A549 (cell line): ENCODE measurements around the gene TMEM238. TPM values are rescaled to one million over a fixed set of nuclear protein-coding genes. Genes with fewer than 3 reads are reported as not detected.
A peak's percentile ranks its signal among the peaks of the same experiment; 100 is the strongest.

ENCODE experiments used
- CBX8 ChIP-seq: fragments of 200-600 bp; sonication (generic); IDR thresholded peaks from 2 replicates; pipeline ENCODE4 v1.6.1; 2016
- CHD2 ChIP-seq: fragments of 150-350 bp; IDR thresholded peaks from 2 replicates; pipeline ENCODE4 v1.6.1; 2014; ENCODE audit warnings: low read length; ENCODE audit not compliant: partially characterized antibody
- EHF ChIP-seq: fragments of 250-450 bp; sonication (Bioruptor Pico); IDR thresholded peaks from 2 replicates; pipeline ENCODE4 v1.5.0; 2020; ENCODE audit warnings: mild to moderate bottlenecking
- EHMT2 ChIP-seq: fragments of 200-600 bp; sonication (generic); IDR thresholded peaks from 2 replicates; pipeline ENCODE4 v1.6.1; 2016; ENCODE audit warnings: antibody characterized with exemption, low read depth, mild to moderate bottlenecking, moderate library complexity
- FOSL2 ChIP-seq, 2 experiments: fragments of 450-650 bp in 1 of 2; fragments of >200 bp in 1 of 2; sonication (Bioruptor Twin) in 1 of 2; formaldehyde crosslinking; IDR thresholded peaks; 2 replicates each; pipeline versions ENCODE4 v1.5.0 to v1.6.1; 2016 to 2020; ENCODE audit warnings: mild to moderate bottlenecking in 1 of 2, moderate library complexity in 1 of 2
- HDAC2 ChIP-seq: fragments of 200-600 bp; sonication (generic); IDR thresholded peaks from 2 replicates; pipeline ENCODE4 v1.6.1; 2016
- HEYL ChIP-seq: fragments of 250-450 bp; sonication (Bioruptor Pico); IDR thresholded peaks from 2 replicates; pipeline ENCODE4 v1.8.0; 2021; ENCODE audit warnings: mild to moderate bottlenecking, moderate library complexity
- HOXA7 ChIP-seq: fragments of 250-450 bp; sonication (Bioruptor Pico); IDR thresholded peaks from 2 replicates; pipeline ENCODE4 v1.5.0; 2020; ENCODE audit warnings: mild to moderate bottlenecking, moderate library complexity
- HOXB5 ChIP-seq: fragments of 250-450 bp; sonication (Bioruptor Pico); IDR thresholded peaks from 2 replicates; pipeline ENCODE4 v1.5.0; 2020; ENCODE audit warnings: mild to moderate bottlenecking, moderate library complexity
- JUN ChIP-seq, 2 experiments: fragments of >200 bp; sonication (Bioruptor Twin); formaldehyde crosslinking; IDR thresholded peaks; 2 replicates in 1 of 2; 3 replicates in 1 of 2; pipeline ENCODE4 v1.6.1; 2016 to 2017
- JUNB ChIP-seq: fragments of >200 bp; sonication (Bioruptor Twin); formaldehyde crosslinking; IDR thresholded peaks from 2 replicates; pipeline ENCODE4 v1.6.1; 2016
- KDM1A ChIP-seq: fragments of 200-600 bp; sonication (generic); IDR thresholded peaks from 2 replicates; pipeline ENCODE4 v1.6.1; 2016; ENCODE audit warnings: low read depth, mild to moderate bottlenecking
- KDM5A ChIP-seq: fragments of 200-600 bp; sonication (generic); IDR thresholded peaks from 2 replicates; pipeline ENCODE4 v1.6.1; 2016; ENCODE audit warnings: antibody characterized with exemption, mild to moderate bottlenecking
- MAFK ChIP-seq: fragments of 450-650 bp; IDR thresholded peaks from 2 replicates; pipeline ENCODE4 v1.6.1; 2014; ENCODE audit not compliant: partially characterized antibody
- NFE2L2 ChIP-seq: fragments of 150-350 bp; conservative IDR thresholded peaks from 2 replicates; pipeline ENCODE4 v1.6.1; 2014; ENCODE audit warnings: low read length
- NPAS2 ChIP-seq: fragments of 250-450 bp; sonication (Bioruptor Pico); IDR thresholded peaks from 2 replicates; pipeline ENCODE4 v1.8.0; 2022; ENCODE audit warnings: mild to moderate bottlenecking, moderate library complexity, borderline replicate concordance
- NR3C1 ChIP-seq: fragments of >200 bp; sonication (Bioruptor Twin); formaldehyde crosslinking; IDR thresholded peaks from 3 replicates; pipeline ENCODE4 v1.6.1; 2017
- RAD21 ChIP-seq, 2 experiments: fragments of >200 bp in 1 of 2; sonication (Bioruptor Twin) in 1 of 2; formaldehyde crosslinking in 1 of 2; IDR thresholded peaks in 1 of 2; conservative IDR thresholded peaks in 1 of 2; 2 replicates in 1 of 2; 3 replicates in 1 of 2; pipeline ENCODE4 v1.6.1; 2012 to 2018; ENCODE audit warnings: inconsistent platforms in 1 of 2
- RNF2 ChIP-seq: fragments of 200-600 bp; sonication (generic); IDR thresholded peaks from 2 replicates; pipeline ENCODE4 v1.6.1; 2016; ENCODE audit warnings: low read depth, mild to moderate bottlenecking, antibody characterized with exemption, moderate library complexity, borderline replicate concordance
- SREBF2 ChIP-seq: fragments of 450-650 bp; IDR thresholded peaks from 2 replicates; pipeline ENCODE4 v1.6.1; 2014; ENCODE audit warnings: mild to moderate bottlenecking, moderate library complexity
- TFCP2L1 ChIP-seq: fragments of 250-450 bp; sonication (Bioruptor Pico); IDR thresholded peaks from 2 replicates; pipeline ENCODE4 v1.5.0; 2021; ENCODE audit warnings: mild to moderate bottlenecking
- ZC3H11A ChIP-seq: fragments of 450-650 bp; IDR thresholded peaks from 2 replicates; pipeline ENCODE4 v1.6.1; 2014; ENCODE audit warnings: antibody characterized with exemption, mild to moderate bottlenecking
- ZFP36 ChIP-seq: fragments of 450-650 bp; IDR thresholded peaks from 2 replicates; pipeline ENCODE4 v1.6.1; 2014; ENCODE audit warnings: borderline replicate concordance; ENCODE audit not compliant: partially characterized antibody
- ZNF302 ChIP-seq: fragments of 250-450 bp; sonication (Bioruptor Pico); IDR thresholded peaks from 2 replicates; pipeline ENCODE4 v1.9.0; 2021; ENCODE audit warnings: inconsistent platforms, mild to moderate bottlenecking, moderate library complexity
- ZSCAN20 ChIP-seq: fragments of 250-450 bp; sonication (Bioruptor Pico); IDR thresholded peaks from 2 replicates; pipeline ENCODE4 v1.8.0; 2022; ENCODE audit warnings: mild to moderate bottlenecking, moderate library complexity
- polyA plus RNA-seq, 4 experiments: library from polyadenylated mRNA; depleted of rRNA in 3 of 4; stranded (reverse); fragments of >200 nt; fragmentation: RNase III in 1 of 4; extraction: RNeasy Plus Mini Kit Qiagen cat#74134 plus additional on column Dnase treatment in 1 of 4; gene quantifications; 2 replicates in 3 of 4; 3 replicates in 1 of 4; pipeline ENCODE4 v1.2.3, GENCODE V29; 2011 to 2017
- TF ChIP-seq, protein P1 (sequence below): fragments of 200-600 bp; sonication (generic); IDR thresholded peaks from 2 replicates; pipeline ENCODE4 v1.6.1; 2016; ENCODE audit warnings: antibody characterized with exemption, mild to moderate bottlenecking, moderate library complexity
- TF ChIP-seq, protein P2 (sequence below): fragments of 250-450 bp; sonication (Bioruptor Pico); IDR thresholded peaks from 2 replicates; pipeline ENCODE4 v1.5.0; 2021; ENCODE audit warnings: mild to moderate bottlenecking, moderate library complexity, borderline replicate concordance
- TF ChIP-seq, protein P3 (sequence below): fragments of >200 bp; sonication (Bioruptor Twin); formaldehyde crosslinking; IDR thresholded peaks from 3 replicates; pipeline ENCODE4 v1.6.1; 2016
- TF ChIP-seq, protein P4 (sequence below): fragments of 150-350 bp; IDR thresholded peaks from 2 replicates; pipeline ENCODE4 v1.6.1; 2014; ENCODE audit warnings: low read depth, mild to moderate bottlenecking, low read length
- TF ChIP-seq, protein P5 (sequence below): IDR thresholded peaks from 2 replicates; pipeline ENCODE4 v1.6.1; 2012
- TF ChIP-seq, protein P6 (sequence below): fragments of >200 bp; sonication (Bioruptor Twin); formaldehyde crosslinking; IDR thresholded peaks from 2 replicates; pipeline ENCODE4 v1.6.1; 2016

The TMEM238 gene
- polyA plus RNA-seq, 2 of the 4 experiments (the other 2 are of a cell fraction): 0.70 to 2.5 TPM

DNA sequence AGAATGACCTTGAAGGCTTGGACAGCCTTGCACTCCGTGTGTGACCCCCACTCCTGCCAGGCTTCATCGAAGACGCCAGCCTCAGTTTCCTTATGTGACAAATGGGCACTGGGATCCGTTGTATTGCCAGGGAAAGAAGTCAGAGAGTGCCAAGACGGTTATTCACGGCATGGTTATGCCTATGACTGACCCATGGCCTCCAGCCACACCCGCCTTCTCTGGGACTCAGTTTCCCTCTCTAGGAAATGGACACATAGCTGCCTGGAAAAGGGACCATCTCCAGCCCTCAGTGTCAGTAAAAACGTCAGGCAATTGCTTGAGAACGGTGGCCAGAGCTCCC is 24.4 kb upstream of the TMEM238 start (continued):
- TF ChIP-seq EHMT2: peak; percentile 81
- no peak for TF ChIP-seq KDM5A
- TF ChIP-seq HDAC2: 0 out of 2 replicates have a peak, but pooled peaks have one; percentile 61
- TF ChIP-seq HEYL (CRISPR knock-in tag): peak; percentile 87; the same call in 1 of the 2 replicates
- no peak for TF ChIP-seq FOSL2 (IDR thresholded peaks at IDR 0.05)
- TF ChIP-seq FOSL2 (CRISPR knock-in tag; IDR thresholded peaks at IDR 0.05): no peak
- no peak for TF ChIP-seq NR3C1
- TF ChIP-seq, protein P1, sequence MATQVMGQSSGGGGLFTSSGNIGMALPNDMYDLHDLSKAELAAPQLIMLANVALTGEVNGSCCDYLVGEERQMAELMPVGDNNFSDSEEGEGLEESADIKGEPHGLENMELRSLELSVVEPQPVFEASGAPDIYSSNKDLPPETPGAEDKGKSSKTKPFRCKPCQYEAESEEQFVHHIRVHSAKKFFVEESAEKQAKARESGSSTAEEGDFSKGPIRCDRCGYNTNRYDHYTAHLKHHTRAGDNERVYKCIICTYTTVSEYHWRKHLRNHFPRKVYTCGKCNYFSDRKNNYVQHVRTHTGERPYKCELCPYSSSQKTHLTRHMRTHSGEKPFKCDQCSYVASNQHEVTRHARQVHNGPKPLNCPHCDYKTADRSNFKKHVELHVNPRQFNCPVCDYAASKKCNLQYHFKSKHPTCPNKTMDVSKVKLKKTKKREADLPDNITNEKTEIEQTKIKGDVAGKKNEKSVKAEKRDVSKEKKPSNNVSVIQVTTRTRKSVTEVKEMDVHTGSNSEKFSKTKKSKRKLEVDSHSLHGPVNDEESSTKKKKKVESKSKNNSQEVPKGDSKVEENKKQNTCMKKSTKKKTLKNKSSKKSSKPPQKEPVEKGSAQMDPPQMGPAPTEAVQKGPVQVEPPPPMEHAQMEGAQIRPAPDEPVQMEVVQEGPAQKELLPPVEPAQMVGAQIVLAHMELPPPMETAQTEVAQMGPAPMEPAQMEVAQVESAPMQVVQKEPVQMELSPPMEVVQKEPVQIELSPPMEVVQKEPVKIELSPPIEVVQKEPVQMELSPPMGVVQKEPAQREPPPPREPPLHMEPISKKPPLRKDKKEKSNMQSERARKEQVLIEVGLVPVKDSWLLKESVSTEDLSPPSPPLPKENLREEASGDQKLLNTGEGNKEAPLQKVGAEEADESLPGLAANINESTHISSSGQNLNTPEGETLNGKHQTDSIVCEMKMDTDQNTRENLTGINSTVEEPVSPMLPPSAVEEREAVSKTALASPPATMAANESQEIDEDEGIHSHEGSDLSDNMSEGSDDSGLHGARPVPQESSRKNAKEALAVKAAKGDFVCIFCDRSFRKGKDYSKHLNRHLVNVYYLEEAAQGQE: no peak
- no peak for TF ChIP-seq CHD2
- TF ChIP-seq HOXB5 (CRISPR knock-in tag): peak; percentile 92
- TF ChIP-seq, protein P2, sequence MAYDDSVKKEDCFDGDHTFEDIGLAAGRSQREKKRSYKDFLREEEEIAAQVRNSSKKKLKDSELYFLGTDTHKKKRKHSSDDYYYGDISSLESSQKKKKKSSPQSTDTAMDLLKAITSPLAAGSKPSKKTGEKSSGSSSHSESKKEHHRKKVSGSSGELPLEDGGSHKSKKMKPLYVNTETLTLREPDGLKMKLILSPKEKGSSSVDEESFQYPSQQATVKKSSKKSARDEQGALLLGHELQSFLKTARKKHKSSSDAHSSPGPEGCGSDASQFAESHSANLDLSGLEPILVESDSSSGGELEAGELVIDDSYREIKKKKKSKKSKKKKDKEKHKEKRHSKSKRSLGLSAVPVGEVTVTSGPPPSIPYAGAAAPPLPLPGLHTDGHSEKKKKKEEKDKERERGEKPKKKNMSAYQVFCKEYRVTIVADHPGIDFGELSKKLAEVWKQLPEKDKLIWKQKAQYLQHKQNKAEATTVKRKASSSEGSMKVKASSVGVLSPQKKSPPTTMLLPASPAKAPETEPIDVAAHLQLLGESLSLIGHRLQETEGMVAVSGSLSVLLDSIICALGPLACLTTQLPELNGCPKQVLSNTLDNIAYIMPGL (CRISPR knock-in tag): no peak
- TF ChIP-seq, protein P3, sequence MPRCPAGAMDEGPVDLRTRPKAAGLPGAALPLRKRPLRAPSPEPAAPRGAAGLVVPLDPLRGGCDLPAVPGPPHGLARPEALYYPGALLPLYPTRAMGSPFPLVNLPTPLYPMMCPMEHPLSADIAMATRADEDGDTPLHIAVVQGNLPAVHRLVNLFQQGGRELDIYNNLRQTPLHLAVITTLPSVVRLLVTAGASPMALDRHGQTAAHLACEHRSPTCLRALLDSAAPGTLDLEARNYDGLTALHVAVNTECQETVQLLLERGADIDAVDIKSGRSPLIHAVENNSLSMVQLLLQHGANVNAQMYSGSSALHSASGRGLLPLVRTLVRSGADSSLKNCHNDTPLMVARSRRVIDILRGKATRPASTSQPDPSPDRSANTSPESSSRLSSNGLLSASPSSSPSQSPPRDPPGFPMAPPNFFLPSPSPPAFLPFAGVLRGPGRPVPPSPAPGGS: no peak
- no peak for TF ChIP-seq CBX8
- no peak for TF ChIP-seq JUNB
- peak; percentile 38; the same call in 1 of the 2 replicates for TF ChIP-seq NPAS2 (CRISPR knock-in tag)
- TF ChIP-seq RNF2: no peak
- peak; percentile 66; the same call in 1 of the 2 replicates for TF ChIP-seq ZNF302 (CRISPR knock-in tag)
- TF ChIP-seq MAFK: no peak
- no peak for TF ChIP-seq ZFP36
- TF ChIP-seq ZC3H11A: no peak
- peak; percentile 25; the same call in 1 of the 2 replicates for TF ChIP-seq HOXA7 (CRISPR knock-in tag)
- TF ChIP-seq SREBF2: no peak
- TF ChIP-seq, protein P4, sequence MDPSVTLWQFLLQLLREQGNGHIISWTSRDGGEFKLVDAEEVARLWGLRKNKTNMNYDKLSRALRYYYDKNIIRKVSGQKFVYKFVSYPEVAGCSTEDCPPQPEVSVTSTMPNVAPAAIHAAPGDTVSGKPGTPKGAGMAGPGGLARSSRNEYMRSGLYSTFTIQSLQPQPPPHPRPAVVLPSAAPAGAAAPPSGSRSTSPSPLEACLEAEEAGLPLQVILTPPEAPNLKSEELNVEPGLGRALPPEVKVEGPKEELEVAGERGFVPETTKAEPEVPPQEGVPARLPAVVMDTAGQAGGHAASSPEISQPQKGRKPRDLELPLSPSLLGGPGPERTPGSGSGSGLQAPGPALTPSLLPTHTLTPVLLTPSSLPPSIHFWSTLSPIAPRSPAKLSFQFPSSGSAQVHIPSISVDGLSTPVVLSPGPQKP: no peak
- no peak for TF ChIP-seq ZSCAN20
- peak; percentile 93 for TF ChIP-seq KDM1A
- TF ChIP-seq, protein P5, sequence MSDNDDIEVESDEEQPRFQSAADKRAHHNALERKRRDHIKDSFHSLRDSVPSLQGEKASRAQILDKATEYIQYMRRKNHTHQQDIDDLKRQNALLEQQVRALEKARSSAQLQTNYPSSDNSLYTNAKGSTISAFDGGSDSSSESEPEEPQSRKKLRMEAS: no peak
- no peak for TF ChIP-seq JUN (IDR thresholded peaks at IDR 0.05)
- no peak for TF ChIP-seq RAD21 (conservative IDR thresholded peaks at IDR 0.05 in 1 of 2, IDR thresholded peaks at IDR 0.05 in 1 of 2)
- TF ChIP-seq TFCP2L1 (CRISPR knock-in tag): peak; percentile 82; the same call in 1 of the 2 replicates
- no peak for TF ChIP-seq NFE2L2
- TF ChIP-seq EHF (CRISPR knock-in tag): peak; percentile 88; the same call in 1 of the 2 replicates
- TF ChIP-seq, protein P6, sequence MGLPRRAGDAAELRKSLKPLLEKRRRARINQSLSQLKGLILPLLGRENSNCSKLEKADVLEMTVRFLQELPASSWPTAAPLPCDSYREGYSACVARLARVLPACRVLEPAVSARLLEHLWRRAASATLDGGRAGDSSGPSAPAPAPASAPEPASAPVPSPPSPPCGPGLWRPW: no peak
